AG09309 (cell line): ENCODE measurements around the gene NDUFB10.
A peak's percentile ranks its signal among the peaks of the same experiment; 100 is the strongest.
"Not testable (repeated sequence)": the region's sequence is repeated elsewhere in the genome, so short reads cannot be mapped to it uniquely, and the experiment has no call there.

Source experiments
- DNase-seq: peaks from one replicate; pipeline ENCODE4 v3.0.0-alpha.2; 2010; ENCODE audit warnings: low read depth
- H3K4me3 ChIP-seq: 2 replicates; pipeline ENCODE4 v1.5.1; 2011; ENCODE audit warnings: mild to moderate bottlenecking, low read depth, low read length, moderate library complexity; ENCODE audit not compliant: control insufficient read depth
- CTCF ChIP-seq: IDR thresholded peaks from 2 replicates; pipeline ENCODE4 v1.5.1; 2011; ENCODE audit warnings: mild to moderate bottlenecking, low read depth, low read length, inconsistent platforms; ENCODE audit not compliant: insufficient read depth, control insufficient read depth; ENCODE audit errors: missing control alignments

NDUFB10 gene

GRCh38 chr16:1938316-1938715 lies 21.0 kb upstream of the NDUFB10 start:
- no peak for TF ChIP-seq CTCF
- no peak overlapping the region for H3K4me3 ChIP-seq
- DNase-seq: no peak

GRCh38 chr16:1938910-1939309 lies 20.4 kb upstream of the NDUFB10 start:
- no peak overlapping the region for H3K4me3 ChIP-seq
- no peak for TF ChIP-seq CTCF
- no peak for DNase-seq

- DNase-seq, H3K4me3 ChIP-seq: not testable (repeated sequence)
Observed at GRCh38 chr16:1939833-1940232, 19.5 kb upstream of the NDUFB10 start.

- DNase-seq: no peak
- TF ChIP-seq CTCF: no peak
Observed at GRCh38 chr16:1940273-1941161, 18.8 kb upstream of the NDUFB10 start.

GRCh38 chr16:1941162-1942046 lies 17.9 kb upstream of the NDUFB10 start:
- TF ChIP-seq CTCF: no peak
- no peak for DNase-seq
- H3K4me3 ChIP-seq: peak overlapping the region; percentile 84

More at GRCh38 chr16:1940273-1941161, 18.8 kb upstream of the NDUFB10 start:
- no peak overlapping the region for H3K4me3 ChIP-seq

GRCh38 chr16:1942047-1942809 lies 17.1 kb upstream of the NDUFB10 start:
- DNase-seq: no peak

More at GRCh38 chr16:1942047-1942809, 17.1 kb upstream of the NDUFB10 start:
- TF ChIP-seq CTCF: no peak
- H3K4me3 ChIP-seq: peak overlapping the region; percentile 84
